Astrocyte of the spinal cord (primary cell): ENCODE data around the gene GNMT.

Experiments used
- DNase-seq: peaks from one replicate; pipeline ENCODE4 v3.0.0; 2011; ENCODE audit warnings: low read depth, low spot score
- H3K4me3 ChIP-seq: 2 replicates; pipeline ENCODE4 v1.5.1; 2011; ENCODE audit warnings: low read depth, mild to moderate bottlenecking, low read length, moderate library complexity
- in situ Hi-C: cut with HindIII; loops from 2 replicates; pipeline ENCODE4 v1.10.0; 2017; ENCODE audit warnings: low sequenced_read_pairs
- TF ChIP-seq, protein P1 (sequence below): IDR thresholded peaks from 2 replicates; pipeline ENCODE4 v1.5.1; 2012; ENCODE audit warnings: low read depth, mild to moderate bottlenecking, low read length, inconsistent platforms

The GNMT gene

DNA sequence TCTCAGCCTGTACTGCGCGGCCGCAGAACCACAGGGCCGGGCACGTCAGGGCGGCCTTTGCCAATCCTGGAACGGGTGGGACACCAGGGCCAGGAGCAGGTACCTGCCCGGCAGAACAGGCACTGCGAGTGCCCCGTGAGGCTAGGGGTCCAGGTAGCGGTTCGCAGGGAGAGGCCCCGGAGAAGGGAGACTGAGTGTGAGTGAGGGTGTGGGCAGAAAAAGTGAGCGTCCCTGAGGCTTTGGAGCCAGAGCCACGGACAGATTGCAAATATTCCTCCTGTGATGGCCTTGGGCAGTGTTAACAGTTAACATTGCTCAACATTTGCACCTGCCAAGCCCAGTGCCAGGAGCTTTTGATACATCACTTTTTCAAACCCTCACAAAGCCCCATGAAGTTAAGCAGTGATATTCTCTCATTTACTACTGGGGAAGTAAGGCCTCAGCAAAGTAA, 491 bp downstream of the GNMT start:
- no peak for DNase-seq
- H3K4me3 ChIP-seq, result peak overlapping the region; percentile 42
- in situ Hi-C loops, result no loop called here
- TF ChIP-seq, protein P1, sequence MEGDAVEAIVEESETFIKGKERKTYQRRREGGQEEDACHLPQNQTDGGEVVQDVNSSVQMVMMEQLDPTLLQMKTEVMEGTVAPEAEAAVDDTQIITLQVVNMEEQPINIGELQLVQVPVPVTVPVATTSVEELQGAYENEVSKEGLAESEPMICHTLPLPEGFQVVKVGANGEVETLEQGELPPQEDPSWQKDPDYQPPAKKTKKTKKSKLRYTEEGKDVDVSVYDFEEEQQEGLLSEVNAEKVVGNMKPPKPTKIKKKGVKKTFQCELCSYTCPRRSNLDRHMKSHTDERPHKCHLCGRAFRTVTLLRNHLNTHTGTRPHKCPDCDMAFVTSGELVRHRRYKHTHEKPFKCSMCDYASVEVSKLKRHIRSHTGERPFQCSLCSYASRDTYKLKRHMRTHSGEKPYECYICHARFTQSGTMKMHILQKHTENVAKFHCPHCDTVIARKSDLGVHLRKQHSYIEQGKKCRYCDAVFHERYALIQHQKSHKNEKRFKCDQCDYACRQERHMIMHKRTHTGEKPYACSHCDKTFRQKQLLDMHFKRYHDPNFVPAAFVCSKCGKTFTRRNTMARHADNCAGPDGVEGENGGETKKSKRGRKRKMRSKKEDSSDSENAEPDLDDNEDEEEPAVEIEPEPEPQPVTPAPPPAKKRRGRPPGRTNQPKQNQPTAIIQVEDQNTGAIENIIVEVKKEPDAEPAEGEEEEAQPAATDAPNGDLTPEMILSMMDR, result no peak

DNA sequence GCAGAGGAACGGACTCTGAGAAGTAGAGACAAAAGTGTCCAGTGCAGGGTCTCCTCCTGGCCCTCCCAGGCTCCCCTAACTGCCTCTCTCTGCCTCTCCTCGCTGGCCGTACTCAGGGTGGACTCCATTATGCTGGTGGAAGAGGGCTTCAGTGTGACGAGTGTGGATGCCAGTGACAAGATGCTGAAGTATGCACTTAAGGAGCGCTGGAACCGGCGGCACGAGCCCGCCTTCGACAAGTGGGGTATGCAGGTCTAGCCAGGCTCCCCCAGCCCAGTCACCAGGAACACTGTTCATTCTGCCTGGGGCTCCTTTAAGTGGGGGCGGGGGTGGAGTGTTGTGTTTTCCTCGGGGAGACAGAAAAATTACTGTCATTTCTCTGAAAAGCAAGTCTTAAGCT, 1.5 kb downstream of the GNMT start:
- no peak overlapping the region for H3K4me3 ChIP-seq
- DNase-seq, result no peak
- TF ChIP-seq, protein P1, result no peak
- in situ Hi-C loops, result no loop called here

DNA sequence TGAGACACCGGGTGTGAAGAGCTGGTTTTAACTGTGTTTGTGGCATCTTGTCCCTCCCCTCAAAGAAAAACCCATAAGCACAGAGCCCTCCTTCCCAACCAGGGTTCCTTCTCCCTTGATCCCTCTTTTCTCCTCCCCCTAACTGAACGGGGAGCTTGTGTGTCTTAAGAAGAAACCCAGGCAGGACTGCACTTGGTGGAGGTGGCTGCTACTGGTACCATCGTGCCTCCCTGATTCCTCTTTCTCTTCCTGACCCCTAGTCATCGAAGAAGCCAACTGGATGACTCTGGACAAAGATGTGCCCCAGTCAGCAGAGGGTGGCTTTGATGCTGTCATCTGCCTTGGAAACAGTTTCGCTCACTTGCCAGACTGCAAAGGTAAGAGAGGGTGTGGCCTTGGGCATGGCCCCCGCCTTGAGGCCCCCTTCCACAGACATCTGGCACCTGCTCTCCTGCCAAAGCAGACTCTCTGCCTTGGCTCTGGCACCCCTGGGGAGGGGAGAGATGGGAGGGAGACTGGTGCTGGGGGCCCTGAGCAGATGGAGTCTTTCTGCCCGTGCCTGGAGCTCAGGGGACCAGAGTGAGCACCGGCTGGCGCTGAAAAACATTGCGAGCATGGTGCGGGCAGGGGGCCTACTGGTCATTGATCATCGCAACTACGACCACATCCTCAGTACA, 2.1 kb downstream of the GNMT start:
- in situ Hi-C loops, result no loop called here
- no peak for DNase-seq
- H3K4me3 ChIP-seq, result no peak overlapping the region
- TF ChIP-seq, protein P1, result no peak

DNA sequence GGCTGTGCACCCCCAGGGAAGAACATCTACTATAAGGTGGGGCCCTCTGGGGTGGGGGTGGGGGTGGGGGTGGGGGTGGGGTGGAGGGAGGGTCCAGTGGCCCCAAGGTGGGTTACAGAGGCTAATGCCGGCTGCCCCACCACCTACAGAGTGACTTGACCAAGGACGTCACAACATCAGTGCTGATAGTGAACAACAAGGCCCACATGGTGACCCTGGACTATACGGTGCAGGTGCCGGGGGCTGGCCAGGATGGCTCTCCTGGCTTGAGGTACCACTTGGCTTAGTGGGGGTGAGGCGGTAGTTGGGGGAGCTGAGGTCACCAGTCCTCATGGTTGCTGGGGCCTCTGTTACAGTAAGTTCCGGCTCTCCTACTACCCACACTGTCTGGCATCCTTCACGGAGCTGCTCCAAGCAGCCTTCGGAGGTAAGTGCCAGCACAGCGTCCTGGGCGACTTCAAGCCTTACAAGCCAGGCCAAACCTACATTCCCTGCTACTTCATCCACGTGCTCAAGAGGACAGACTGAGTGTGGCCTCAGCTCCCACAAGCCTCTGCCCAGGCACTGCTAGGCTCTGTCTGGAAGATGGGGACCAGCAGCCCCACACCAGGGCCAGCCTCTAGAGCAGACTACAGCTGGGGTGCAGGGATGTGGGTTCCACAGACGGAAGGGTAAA, 2.8 kb downstream of the GNMT start:
- H3K4me3 ChIP-seq, result no peak overlapping the region
- no peak for DNase-seq
- TF ChIP-seq, protein P1, result no peak
- in situ Hi-C loops, result no loop called here

DNA sequence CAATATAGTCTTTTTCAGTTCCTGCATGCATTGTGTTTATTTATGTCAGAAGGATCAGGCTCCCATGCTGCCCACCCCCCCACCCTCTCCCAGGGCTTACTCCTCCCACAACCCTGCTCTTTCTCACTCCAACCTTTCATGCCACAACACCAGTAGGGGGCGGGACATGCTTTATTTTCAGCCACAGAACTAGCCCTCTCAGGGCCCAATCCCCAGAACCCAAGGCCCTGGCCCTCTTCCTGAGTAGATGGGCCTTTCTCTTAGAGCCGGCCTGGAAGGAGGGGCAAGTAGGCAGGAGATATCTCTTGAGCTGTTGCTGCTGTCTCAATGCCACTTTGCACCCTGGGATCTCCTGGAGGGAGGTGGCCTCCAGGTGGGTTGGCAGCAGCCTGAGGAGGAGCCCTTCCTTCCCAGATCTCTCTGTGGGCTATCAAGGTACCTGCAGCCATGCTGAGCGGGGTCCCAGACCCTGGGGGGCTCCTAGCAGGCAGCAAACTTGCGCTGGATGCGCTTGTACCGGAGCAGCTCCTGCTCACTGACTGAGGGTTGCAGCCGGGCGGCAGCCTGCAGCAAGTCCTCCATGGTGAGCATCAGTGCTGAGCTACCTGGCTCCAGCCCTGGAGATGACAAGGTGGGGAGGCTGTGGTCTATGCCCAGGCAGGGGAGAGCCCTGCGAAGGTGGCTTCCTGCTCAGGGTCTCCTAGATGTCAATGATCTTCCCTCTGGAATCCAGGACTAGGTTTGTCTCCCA, 3.5 kb downstream of the GNMT start:
- in situ Hi-C loops, result no loop called here
- TF ChIP-seq, protein P1, result peak; percentile 31
- no peak overlapping the region for H3K4me3 ChIP-seq
- peak; percentile 35 for DNase-seq

DNA sequence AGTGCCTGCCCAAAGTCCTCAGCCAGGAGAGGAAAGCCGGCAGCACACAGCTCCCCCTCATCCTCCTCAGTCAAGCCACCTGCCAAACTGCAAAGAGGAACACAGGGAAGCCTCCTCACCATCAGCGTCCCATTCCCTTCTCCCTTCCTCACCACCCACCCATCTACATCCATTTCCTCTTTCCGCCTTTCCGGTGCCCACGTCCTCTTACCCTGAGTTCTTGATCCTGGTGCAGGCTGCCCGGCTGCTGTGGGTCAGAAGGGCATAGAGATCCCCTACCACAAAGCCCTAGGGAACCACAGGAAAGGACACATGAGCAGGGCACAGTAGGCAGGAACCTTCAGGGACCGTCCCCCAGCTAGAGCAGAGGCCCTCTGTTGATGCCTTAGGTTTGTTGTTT, 6.0 kb downstream of the GNMT start:
- H3K4me3 ChIP-seq, result no peak overlapping the region
- DNase-seq, result no peak
- in situ Hi-C loops, result no loop called here
- TF ChIP-seq, protein P1, result no peak
